Bronchial epithelial cell (primary cell): ENCODE data around the gene PIK3CB. TPM values are rescaled to one million over a fixed set of nuclear protein-coding genes. Genes with fewer than 3 reads are reported as not detected.
"Not testable (repeated sequence)": the region's sequence is repeated elsewhere in the genome, so short reads cannot be mapped to it uniquely, and the experiment has no call there.

Experiments used
- DNase-seq: peaks from one replicate; pipeline ENCODE4 v3.0.0-alpha.2; 2010; ENCODE audit warnings: low read depth
- FAIRE-seq: peaks from 2 replicates; lab custom pipeline; 2011; peaks lifted over from hg19 to GRCh38; lab: Jason Lieb, UNC
- H3K27me3 ChIP-seq: 2 replicates; pipeline ENCODE4 v1.5.1; 2011; ENCODE audit warnings: low read length; ENCODE audit not compliant: control insufficient read depth, insufficient read depth
- H3K36me3 ChIP-seq: 2 replicates; pipeline ENCODE4 v1.5.1; 2011; ENCODE audit warnings: low read length; ENCODE audit not compliant: control insufficient read depth, insufficient read depth
- H3K4me3 ChIP-seq: 2 replicates; pipeline ENCODE4 v1.5.1; 2011; ENCODE audit warnings: mild to moderate bottlenecking, low read depth, low read length, control low read depth
- CTCF ChIP-seq: IDR thresholded peaks from 2 replicates; pipeline ENCODE4 v1.5.1; 2011; ENCODE audit warnings: mild to moderate bottlenecking, moderate library complexity, low read length, control low read depth, inconsistent platforms; ENCODE audit not compliant: insufficient read depth, severe bottlenecking
- total RNA-seq: library from RNA; depleted of rRNA; stranded (reverse); fragments of >200 nt; gene quantifications from 2 replicates; pipeline ENCODE4 v1.2.1, GENCODE V29; 2014

The PIK3CB gene
- total RNA-seq, 1 donor from 2014 or later: 11.3 TPM

- FAIRE-seq (no peak), DNase-seq (peak; percentile 7)
- TF ChIP-seq CTCF: no peak
- Histone ChIP-seq H3K4me3 (no peak overlapping the region), H3K36me3 (peaks cover 2% of the 10 kb centered on the region), H3K27me3 (no peaks in the 10 kb centered on the region)
Observed at GRCh38 chr3:138686771-138687221, 147.9 kb downstream of the PIK3CB start.

- Histone ChIP-seq H3K27me3 (no peaks in the 10 kb centered on the region), H3K36me3 (peaks cover 3% of the 10 kb centered on the region), H3K4me3 (no peak overlapping the region)
- no peak for TF ChIP-seq CTCF
- DNase-seq: no peak
- FAIRE-seq: no peak
Observed at GRCh38 chr3:138684396-138684795, 150.3 kb downstream of the PIK3CB start.

- H3K4me3 ChIP-seq: no peak overlapping the region
- peaks cover 3% of the 10 kb centered on the region for H3K36me3 ChIP-seq
- H3K27me3 ChIP-seq: no peaks in the 10 kb centered on the region
- TF ChIP-seq CTCF: no peak
- FAIRE-seq (no peak), DNase-seq (no peak)
Observed at GRCh38 chr3:138682648-138683047, 152.1 kb downstream of the PIK3CB start.

DNA sequence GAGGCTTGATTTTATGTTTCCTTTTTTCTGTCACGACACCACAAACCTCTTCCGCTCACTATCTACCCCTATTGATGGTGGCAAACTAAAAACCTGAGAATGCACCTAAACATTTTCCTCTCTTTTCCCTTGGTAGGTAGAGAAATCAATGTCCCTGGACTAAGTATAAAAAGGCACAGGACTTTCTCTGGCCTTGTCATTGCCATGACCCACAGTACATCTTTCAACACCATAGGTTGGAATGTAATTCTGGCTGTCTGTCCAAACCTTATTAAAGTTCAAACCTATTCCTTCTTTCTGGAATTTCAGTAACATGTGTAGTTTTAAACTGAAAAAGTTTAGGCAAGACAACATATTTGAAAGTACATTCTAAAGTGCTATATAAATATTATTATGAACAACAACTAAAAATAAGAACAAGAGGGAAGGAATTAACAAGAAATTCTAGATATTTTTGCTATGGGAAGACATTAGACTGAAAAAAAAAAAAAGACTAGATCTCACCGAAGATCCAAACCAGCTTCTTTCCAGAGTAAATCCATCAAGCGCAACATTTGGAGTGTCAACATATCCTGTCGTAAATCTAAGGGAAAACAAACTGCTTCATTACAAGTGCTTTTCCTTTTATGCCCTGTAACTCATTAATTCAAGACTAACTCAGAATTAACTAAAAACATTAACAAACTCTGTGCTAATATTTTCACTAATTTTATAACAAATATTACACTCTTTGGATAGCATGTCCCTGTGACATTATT, 153.1 kb downstream of the PIK3CB start:
- FAIRE-seq (no peak), DNase-seq (no peak)
- Histone ChIP-seq H3K36me3 (peaks cover 3% of the 10 kb centered on the region), H3K4me3 (no peak overlapping the region), H3K27me3 (no peaks in the 10 kb centered on the region)
- no peak for TF ChIP-seq CTCF

GRCh38 chr3:138680974-138681373, 153.8 kb downstream of the PIK3CB start:
- H3K27me3 ChIP-seq, H3K36me3 ChIP-seq, FAIRE-seq, DNase-seq, H3K4me3 ChIP-seq: not testable (repeated sequence)

DNA sequence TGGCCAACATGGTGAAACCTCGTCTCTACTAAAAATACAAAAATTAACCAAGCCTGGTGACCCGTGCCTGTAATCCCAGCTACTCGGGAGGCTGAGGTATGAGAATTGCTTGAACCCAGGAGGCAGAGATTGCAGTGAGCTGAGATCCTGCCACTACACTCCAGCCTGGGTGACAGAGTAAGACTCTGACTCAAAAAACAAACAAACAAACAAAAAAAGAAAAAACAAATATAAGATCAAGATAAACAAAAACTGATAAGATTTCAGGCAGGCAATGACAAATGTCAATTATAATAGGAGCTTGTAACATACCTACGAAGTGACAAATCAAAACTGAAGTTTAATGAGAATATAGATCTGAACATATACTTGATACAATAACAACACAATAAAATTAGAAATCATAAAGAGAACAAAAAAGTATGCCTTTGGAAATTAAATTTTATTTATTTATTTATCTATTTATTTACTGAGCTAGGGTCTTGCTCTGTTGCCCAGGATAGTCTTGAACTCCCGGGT, 155.8 kb downstream of the PIK3CB start:
- no peak for TF ChIP-seq CTCF
- Histone ChIP-seq H3K36me3 (peaks cover 3% of the 10 kb centered on the region), H3K27me3 (no peaks in the 10 kb centered on the region), H3K4me3 (no peak overlapping the region)
- no peak for DNase-seq
- no peak for FAIRE-seq
